GM21737 (cell line): ENCODE measurements around the gene ABT1.
"Not testable (repeated sequence)": the region's sequence is repeated elsewhere in the genome, so short reads cannot be mapped to it uniquely, and the experiment has no call there.

Experiments used
- ATAC-seq: cut with Tn5 transposase; IDR thresholded peaks from one replicate; pipeline ENCODE4 v1.9.1; 2021; ENCODE audit warnings: mild to moderate bottlenecking, moderate library complexity; ENCODE audit not compliant: unreplicated experiment

The ABT1 gene

DNA sequence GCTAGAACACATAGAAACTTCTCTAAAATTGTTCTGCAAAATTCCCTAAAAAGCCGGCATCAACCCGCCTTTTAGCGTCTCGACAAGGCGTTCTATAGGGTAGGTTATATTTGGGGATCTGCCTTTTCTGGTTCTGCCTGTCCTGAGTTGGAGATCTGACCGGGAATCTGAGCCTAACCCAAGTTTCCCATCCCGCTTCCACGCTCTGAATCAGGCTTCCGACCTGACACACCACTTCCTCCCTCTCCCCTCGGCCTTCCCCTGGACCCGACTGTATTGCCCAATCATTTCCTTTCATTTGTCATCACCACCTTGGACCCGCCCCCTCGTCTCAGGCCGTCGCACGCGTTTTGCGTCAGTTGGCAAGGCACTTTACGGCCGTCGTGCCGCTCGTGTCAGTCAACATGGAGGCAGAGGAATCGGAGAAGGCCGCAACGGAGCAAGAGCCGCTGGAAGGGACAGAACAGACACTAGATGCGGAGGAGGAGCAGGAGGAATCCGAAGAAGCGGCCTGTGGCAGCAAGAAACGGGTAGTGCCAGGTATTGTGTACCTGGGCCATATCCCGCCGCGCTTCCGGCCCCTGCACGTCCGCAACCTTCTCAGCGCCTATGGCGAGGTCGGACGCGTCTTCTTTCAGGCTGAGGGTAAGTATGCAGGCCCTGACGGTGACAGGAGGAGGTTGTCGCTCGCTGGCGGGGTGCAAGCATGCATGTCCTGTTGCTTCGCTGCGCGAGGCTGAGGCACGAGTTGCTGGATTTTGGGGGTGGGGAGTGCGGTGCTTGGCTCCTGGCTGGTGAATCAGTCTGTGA is at the start of gene ABT1:
Gene ABT1 (plus strand): TSS at position 375 of the 810 bp plus-strand sequence. CDS start 30 bp downstream, at position 405.
- peak; percentile 55 for ATAC-seq

DNA sequence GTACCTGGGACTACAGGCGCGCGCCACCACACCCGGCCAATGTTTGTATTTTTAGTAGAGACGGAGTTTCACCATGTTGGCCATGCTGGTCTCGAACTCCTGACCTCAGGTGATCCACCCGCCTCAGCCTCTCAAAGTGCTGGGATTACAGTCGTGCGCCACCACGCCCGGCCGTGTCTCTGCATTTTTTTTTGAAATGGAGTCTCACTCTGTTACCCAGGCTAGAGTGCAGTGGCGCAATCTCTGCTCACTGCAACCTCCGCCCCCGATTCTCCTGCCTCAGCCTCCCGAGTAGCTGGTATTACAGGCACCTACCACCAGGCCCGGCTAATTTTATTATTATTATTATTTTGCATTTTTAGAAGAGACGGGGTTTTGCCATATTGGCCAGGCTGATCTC is 49.4 kb upstream of the ABT1 start:
- not testable (repeated sequence) for ATAC-seq

DNA sequence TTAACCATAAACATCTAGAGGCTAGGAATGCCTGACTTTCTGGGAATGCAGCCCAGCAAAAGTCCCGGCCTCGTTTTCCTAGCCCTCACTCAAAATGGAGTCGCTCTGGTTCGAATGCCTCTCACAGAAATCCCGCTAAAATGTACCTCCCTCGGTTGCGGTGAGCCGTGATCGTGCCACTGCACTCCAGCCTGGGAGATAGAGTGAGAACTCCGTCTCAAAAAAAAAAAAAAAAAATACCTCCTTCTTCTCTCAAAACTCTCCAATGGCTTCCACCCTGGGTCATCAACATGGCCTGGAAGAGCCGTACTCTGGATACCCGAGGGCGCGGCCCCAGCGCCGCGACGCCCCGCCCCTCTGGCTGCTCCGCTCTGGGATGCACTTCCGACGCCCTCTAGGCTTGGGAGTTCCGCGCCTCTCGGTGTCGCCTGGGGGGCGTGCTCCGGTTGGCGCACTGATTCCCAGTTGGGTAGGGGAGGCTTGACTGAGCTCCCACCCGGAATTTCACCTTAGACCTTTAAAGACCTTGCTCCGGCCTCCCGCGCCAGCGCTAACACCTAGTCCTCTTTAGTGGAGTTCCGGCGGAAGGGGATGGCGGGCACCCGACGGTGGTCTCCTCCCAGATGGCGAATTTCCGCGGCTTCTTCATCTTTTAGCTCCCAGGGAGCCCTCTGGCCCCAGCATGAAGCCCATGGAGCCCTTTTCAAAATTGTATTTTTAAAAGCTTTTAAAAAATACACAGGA is 46.3 kb upstream of the ABT1 start:
- no peak for ATAC-seq

DNA sequence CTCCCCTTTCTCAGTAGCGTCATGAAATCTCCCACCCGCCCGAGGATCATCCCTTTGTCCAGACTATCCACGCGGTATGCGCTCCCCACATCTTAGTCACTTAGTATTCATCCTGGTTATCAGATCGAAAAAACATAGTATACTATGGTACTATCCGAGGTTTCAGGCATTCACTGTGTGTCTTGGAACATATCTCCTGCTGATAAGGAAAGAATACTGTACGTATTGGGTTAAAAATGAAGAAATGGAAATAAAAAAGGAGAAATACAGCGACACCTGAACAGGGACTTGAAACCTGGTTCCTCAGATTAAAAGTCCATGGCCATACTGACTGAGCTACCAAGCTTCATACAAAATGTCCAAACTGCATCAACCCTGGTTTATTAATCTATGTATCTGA is 44.5 kb upstream of the ABT1 start:
- ATAC-seq: no peak

DNA sequence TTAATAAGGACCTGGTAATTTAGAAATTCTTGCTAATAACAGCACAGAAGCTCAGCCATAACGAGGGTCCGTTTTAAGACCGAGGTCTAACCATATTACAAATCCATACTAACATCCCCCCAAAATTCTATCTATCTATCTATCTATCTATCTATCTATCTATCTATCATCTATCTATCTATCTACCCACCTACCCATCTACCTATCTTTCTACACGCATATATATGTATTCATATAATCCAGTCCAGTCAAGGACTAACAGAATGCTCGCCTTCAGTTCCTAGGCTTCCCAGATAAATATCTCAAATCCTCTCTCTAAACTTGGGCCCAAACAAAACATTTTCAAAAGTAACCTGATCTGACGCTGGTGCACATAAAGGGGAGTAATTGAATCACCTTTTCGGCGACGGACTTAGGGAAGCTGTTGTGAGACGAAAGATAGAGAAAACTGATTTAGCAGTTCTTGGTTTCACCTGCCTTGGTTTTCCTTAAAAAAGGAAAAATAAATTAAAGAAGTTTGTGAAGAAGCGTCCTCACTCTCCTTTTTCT is 44.0 kb upstream of the ABT1 start:
- no peak for ATAC-seq

DNA sequence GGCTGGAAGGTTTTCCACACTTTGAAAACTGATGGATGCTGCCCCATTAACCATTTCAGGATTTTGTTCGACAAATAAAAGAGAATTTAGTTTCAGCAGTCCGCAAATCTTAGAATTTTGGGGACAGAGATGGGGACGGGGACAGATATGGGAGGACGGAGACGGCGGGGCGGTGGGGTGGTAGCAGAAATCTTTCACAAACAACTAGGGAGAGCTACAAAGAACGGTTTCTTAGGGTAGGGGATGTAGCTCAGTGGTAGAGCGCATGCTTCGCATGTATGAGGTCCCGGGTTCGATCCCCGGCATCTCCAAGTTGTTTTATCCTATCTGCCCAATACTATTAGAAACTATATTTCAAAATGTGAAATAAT is 43.5 kb upstream of the ABT1 start:
- peak; percentile 47 for ATAC-seq

DNA sequence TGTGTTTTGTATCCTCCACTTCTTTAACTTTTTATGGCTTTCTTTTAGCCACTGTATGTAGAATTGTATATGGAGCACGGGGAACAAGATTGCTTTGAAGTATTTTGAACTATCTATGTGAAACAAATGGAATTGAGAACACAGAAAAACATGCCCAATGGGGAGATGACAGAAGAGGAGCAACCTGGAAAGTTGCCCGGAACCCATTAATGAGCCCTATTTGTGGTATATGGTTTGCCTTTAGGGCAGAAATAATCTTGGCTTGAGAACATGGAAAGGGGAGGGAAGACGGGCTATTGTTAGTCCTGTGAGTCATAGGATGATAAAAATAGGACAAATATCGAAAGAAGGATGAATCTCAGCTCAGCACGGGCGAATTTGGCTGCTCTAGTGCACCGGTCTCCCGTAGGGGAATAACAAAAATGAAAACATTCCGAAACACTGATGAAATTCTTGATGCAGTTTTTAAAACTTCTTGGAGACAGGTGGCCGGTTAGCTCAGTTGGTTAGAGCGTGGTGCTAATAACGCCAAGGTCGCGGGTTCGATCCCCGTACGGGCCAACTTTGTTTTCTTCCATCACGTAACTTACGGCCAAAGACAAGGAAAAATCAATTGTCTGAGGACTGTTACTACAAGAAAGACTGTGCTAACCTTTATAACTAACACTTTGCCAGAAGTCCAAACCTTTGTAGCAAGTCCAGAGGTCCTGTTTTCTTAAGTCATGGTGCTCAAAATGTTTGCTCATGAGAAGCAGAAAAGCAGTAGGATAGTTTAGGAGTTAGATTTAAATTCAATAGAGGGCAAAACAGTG is 42.9 kb upstream of the ABT1 start:
- ATAC-seq: peak; percentile 35

DNA sequence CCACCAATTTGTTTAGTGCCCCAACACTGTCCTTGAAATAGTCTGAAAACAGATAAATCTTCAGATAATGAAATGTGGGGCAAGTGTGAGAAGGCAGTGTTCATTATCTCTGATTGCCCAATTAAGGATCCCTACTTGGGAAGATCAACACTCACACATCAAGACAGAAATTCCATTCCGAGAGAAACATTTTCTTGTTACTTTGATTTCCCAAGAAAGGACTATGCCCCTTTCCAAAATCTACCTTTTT is 42.4 kb upstream of the ABT1 start:
- no peak for ATAC-seq

DNA sequence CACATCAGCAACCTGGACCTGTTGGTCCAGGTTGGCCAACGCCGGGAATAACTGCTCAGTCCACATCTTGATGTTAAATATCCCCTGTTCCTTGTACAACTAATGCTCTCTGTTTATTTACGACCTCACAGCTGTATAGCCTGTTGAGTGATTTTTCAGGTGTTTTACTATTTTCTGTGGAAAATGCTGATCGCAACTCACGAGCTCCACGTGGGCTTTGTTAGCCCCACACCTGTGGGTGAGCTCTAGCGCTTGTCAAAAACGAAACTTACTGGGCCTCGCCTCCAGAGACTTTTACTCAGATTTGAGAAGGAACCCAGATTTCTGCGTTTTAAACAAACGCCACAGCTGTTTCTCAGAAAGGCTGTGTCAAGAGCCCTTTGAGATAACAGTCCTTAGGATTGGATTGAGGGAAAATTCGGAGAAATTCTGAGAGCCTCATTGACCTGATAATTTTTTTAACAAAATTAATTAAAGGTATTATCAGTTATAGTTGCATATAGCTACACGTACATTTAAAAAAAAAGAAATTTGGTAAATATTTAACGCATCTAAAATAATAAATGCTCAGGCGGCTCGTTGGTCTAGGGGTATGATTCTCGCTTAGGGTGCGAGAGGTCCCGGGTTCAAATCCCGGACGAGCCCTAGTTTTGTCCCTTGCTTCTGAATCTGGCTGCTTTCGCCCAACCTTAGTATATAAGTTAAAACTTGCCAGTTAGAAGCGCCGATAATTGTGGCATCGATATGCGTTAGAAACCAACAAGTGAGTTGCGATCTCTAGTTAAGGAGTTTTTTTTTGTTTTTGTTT is 41.9 kb upstream of the ABT1 start:
- ATAC-seq: peak; percentile 24

DNA sequence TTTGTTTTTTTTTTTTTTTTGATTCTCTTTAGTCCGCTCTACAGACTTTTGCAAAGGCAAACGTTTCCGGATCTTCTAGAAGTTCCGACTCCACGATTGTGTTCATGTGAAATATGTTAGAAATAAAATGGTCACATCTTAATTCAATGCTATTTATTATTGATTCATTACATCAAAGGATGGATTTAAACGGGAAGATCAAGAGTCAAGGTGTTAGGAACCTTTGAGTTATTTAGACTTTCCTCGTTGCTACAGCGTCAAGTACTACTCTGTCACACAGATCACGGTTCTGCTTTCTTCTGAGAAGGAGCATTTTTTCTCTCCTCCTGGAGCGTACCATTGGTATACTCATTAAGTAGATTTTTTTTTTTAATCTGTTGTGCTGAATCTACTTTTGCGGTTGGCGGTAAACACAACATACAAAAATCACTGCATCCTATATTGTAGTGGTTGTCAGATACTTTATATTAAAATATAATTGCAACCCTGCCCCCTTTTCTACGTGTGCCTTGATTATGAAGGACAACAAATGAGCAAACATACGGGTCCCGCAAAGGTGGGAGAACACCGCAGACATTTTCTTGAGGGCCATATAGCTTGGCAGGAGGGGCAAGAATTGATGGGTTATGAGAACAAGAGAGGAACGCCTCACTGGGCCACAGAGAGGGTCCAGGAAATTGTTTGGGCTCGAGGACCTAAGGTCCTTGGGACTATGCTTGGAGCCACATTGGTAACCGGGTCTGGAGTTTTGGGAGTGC is 41.1 kb upstream of the ABT1 start:
- no peak for ATAC-seq

DNA sequence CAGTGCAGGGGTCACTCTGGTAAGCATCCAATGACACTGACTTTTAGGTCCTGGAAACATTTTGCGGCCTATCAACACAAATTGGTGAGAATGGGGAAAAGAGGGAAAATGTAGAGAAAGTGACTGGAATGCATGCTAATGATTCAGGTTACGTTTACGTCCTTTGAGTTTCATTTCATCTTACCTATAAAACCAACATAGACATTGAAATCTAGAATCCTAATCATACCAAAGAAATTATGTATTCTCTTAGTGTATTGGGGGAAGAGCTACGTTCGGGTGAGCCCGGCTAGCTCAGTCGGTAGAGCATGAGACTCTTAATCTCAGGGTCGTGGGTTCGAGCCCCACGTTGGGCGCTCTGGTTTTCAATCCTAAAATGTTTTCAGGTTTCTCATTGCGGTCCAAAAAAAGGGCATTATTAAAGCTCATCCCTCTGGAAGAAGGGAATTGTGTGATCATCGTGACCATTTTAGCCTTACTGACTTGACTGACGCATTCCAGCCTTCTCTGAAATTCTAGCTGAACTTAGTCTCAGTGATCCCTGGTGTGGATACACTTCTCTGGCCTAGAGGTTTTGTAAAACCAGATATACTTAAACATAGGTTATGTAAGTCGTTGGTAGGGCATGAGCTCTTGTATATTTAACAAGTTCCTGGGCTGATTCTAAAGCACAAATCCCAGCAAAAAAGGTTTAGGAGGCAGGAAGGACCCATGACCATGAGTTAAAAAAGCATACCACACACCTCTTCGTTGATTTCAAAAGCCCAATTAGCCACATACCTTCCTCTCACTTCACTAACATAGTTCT is 40.3 kb upstream of the ABT1 start:
- ATAC-seq: no peak

DNA sequence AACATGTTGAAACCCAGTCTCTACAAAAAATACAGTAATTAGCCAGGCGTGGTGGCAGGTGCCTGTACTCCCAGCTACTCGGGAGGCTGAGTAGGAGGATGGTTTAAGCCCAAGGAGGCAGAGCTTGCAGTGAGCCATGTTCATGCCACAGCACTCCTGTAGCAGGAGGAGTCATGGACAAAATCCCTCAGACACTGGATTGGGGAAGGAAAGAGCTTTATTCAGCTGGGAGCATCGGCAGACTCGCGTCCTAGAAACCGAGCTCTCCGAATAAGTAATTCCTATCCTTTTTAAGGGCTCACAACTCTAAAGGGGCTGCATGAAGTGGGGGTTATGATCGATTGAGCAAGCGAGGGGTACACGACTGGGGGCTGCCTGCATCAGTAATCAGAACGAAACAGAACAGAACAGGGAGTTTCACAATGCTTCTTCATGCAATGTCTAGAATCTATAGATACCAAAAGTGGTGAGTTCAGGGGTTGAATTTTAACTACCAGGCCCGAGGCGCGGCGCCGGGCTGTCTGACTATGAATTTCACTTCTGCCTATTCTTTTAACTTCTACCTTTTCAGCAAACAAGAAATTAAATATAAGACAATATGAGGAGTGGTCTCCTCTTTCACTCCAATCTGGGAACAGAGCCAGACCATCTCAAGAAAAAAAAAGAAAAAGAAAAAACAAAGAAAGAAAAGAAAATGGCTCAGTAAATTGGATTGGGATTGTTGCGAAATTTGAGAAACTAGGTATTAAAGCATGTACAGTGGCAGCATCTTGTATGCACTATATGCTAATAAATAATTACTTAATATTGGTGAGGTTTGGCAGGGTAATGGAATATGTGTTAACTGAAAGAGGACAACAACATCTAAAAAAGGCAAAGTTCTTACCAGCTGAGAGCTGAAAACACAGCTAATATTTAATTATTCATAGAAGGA is 35.0 kb upstream of the ABT1 start:
- ATAC-seq: no peak

DNA sequence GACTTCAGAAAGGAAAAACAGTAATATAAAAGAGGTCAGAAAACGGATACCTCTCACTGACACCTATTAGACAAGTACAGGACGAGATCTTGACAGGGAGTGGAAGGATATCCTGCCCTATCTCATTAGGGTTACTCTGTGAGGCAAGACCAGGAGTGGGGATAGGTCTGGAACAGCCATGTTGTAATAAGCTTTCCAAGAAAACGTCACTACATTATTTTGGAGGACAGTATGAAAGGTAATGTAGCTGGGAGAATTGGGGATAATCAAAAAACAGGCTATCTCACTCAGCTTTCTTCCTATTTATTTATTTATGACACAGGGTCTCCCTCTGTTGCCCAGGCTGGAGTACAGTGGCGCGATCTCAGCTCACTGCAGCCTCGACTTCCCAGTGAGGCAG is 33.3 kb upstream of the ABT1 start:
- no peak for ATAC-seq

DNA sequence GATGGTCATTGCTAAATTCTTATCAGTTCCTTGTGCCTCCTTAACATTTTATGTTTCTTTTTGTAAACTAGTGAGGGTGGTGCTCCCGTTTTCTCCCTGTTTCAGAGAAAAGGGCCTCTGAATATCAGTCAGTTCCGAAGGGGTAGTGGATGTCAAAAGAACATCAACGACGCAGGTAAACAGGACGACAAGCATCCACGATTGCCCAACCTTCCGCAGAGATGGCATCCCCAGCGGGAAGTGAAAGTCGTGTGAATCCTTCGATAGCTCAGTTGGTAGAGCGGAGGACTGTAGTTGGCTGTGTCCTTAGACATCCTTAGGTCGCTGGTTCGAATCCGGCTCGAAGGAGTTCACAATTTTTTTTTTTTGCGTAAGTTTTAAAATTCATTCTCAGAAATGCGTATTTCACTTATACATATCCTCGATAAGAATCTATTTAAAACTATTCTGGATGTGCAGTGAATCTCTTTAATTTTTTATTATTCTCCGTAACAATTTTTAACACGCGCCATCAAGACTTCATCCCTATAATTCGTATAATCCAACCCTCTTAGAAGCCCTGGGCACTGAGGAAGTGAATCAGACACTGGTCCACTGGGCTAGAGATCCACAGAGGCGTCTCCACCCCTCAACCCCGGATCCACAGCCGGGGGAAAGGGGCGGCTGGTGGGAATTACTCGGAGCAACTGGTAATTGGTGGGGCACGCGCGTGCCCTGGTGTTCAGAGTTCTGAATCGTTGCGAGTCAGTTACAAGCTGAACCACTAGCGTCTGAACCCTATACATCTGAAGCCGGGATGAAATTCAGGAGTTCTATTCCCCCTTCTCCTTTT is 27.9 kb upstream of the ABT1 start:
- ATAC-seq: peak; percentile 72

DNA sequence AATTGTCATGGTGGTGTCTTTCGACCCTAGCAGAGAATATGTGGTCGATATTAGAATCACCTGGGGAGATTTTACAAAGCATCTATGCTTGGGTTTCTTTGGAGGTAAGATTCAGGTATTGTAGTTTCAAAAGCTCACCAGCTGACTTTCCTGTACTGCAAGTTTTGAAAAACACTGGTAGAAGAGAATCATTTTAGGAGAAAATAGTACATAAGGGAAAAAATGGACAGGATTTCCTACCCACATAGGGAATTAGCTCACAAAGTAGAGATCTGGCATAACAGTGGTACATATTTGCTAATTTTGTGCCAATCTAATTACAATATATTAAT is 27.4 kb upstream of the ABT1 start:
- peak; percentile 12 for ATAC-seq

DNA sequence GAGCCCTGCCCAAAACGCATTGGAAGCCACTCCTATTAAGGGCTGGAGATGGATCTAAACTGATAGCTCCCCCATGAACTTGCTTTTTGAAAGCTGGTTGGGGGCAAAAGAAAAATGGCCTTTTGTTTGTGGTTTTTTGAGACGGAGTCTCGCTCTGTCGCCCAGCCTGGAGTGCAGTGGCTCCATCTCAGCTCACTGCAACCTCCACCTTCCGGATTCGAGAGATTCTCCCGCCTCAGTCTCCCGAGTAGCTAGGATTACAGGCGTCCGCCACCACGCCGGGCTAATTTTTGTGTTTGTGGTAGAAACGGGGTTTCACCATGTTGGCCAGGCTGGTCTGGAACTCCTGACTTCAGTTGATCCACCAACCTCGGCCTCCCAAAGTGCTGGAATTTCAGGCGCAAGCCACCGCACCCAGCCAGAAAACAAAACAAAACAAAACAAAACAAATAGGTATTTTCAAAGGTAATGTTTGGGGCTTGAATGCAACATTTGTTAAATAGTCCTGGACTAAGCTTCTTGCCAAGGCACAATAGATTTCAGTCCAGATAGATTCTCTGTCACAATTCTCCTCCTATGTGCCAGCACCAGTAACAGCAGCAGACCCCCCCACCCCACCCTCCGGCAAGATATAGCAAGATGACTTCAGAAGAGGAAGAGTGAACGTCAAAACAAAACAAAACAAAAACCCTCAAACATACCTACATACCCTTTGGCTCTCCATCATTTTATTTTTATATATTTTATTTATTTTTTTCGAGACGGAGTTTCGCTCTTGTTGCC is 26.5 kb upstream of the ABT1 start:
- ATAC-seq: no peak
